Glutamatergic neuron (in vitro differentiated cells): ENCODE results near the gene CDH8. TPM values are rescaled to one million over a fixed set of nuclear protein-coding genes. Genes with fewer than 3 reads are reported as not detected.

Source experiments
- DNase-seq: peaks from one replicate; pipeline ENCODE4 v3.0.0; 2022
- H3K27ac Mint-ChIP-seq: one replicate; pipeline ENCODE4 v1.8.0; 2020; ENCODE audit warnings: mild to moderate bottlenecking, mixed read lengths, inconsistent platforms; ENCODE audit not compliant: unreplicated experiment
- H3K27me3 Mint-ChIP-seq: one replicate; pipeline ENCODE4 v1.8.0; 2020; ENCODE audit warnings: mild to moderate bottlenecking, moderate library complexity, mixed read lengths, inconsistent platforms; ENCODE audit not compliant: unreplicated experiment
- H3K36me3 Mint-ChIP-seq: one replicate; pipeline ENCODE4 v1.8.0; 2020; ENCODE audit warnings: mild to moderate bottlenecking, mixed read lengths, inconsistent platforms; ENCODE audit not compliant: unreplicated experiment
- H3K4me1 Mint-ChIP-seq: one replicate; pipeline ENCODE4 v1.8.0; 2020; ENCODE audit warnings: mild to moderate bottlenecking, low read depth, mixed read lengths, inconsistent platforms; ENCODE audit not compliant: unreplicated experiment
- H3K4me3 Mint-ChIP-seq: one replicate; pipeline ENCODE4 v1.8.0; 2020; ENCODE audit warnings: mild to moderate bottlenecking, mixed read lengths, inconsistent platforms; ENCODE audit not compliant: unreplicated experiment
- H3K9me3 Mint-ChIP-seq: one replicate; pipeline ENCODE4 v1.8.0; 2020; ENCODE audit warnings: mild to moderate bottlenecking, moderate library complexity, mixed read lengths, inconsistent platforms; ENCODE audit not compliant: unreplicated experiment
- CTCF ChIP-seq: fragments of 200-600 bp; sonication (generic); IDR thresholded peaks from one replicate; pipeline ENCODE4 v1.5.0; 2021; ENCODE audit not compliant: partially characterized antibody, unreplicated experiment
- total RNA-seq: library from RNA; stranded (reverse); fragmentation: NEBNext Ultra II Directional; extraction: Animal tissue kit (Norgen Biotek cat#: 25700); gene quantifications from one replicate; pipeline ENCODE4 v1.2.1, GENCODE V29; 2021; ENCODE audit not compliant: unreplicated experiment

The CDH8 gene
- total RNA-seq, 1 donor from 2014 or later: 5.5 TPM

- no peak for TF ChIP-seq CTCF
- Mint-ChIP-seq H3K27me3 (no peaks in the 10 kb centered on the region), H3K27ac (no peak overlapping the region), H3K4me1 (no peaks in the 10 kb centered on the region), H3K4me3 (no peak overlapping the region), H3K9me3 (peaks cover 2% of the 10 kb centered on the region), H3K36me3 (no peaks in the 10 kb centered on the region)
- DNase-seq: no peak
These were observed 31.7 kb upstream of the CDH8 start for GRCh38 chr16:62067981-62068380.

DNA sequence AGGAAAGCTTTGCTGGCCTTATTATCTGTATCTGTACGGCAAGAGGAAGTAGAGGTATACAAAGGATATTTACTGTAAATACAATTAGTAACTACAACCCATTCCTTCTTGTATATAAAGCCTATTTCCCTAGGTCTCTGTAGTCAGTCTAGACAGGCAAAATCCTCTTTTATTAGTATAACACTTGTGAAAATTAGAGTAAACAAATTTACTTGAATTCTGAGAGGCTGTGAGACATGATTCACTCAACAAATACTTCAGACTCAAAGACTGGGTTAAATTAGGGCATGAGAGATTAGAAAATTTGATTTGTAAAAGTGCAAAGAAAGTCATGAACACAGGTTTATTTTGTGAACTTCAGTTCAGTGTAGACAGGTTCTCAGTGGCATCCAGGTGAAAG is 30.9 kb upstream of the CDH8 start:
- Mint-ChIP-seq H3K4me1 (no peaks in the 10 kb centered on the region), H3K36me3 (no peaks in the 10 kb centered on the region)

GRCh38 chr16:62066747-62067146 is 30.5 kb upstream of the CDH8 start:
- DNase-seq: no peak
- H3K4me3 Mint-ChIP-seq: no peak overlapping the region
- H3K36me3 Mint-ChIP-seq: no peaks in the 10 kb centered on the region
- no peak overlapping the region for H3K27ac Mint-ChIP-seq
- no peak for TF ChIP-seq CTCF
- peaks cover 2% of the 10 kb centered on the region for H3K9me3 Mint-ChIP-seq
- no peaks in the 10 kb centered on the region for H3K27me3 Mint-ChIP-seq
- H3K4me1 Mint-ChIP-seq: no peaks in the 10 kb centered on the region

More for the DNA sequence above, 30.9 kb upstream of the CDH8 start:
- Mint-ChIP-seq H3K27ac (no peak overlapping the region), H3K4me3 (no peak overlapping the region), H3K9me3 (peaks cover 2% of the 10 kb centered on the region), H3K27me3 (no peaks in the 10 kb centered on the region)
- no peak for TF ChIP-seq CTCF
- no peak for DNase-seq

GRCh38 chr16:62064173-62064572 is 27.9 kb upstream of the CDH8 start:
- DNase-seq: no peak
- Mint-ChIP-seq H3K4me1 (no peaks in the 10 kb centered on the region), H3K36me3 (no peaks in the 10 kb centered on the region), H3K9me3 (peaks cover 2% of the 10 kb centered on the region), H3K27ac (no peak overlapping the region), H3K4me3 (no peak overlapping the region), H3K27me3 (no peaks in the 10 kb centered on the region)
- TF ChIP-seq CTCF: no peak

DNA sequence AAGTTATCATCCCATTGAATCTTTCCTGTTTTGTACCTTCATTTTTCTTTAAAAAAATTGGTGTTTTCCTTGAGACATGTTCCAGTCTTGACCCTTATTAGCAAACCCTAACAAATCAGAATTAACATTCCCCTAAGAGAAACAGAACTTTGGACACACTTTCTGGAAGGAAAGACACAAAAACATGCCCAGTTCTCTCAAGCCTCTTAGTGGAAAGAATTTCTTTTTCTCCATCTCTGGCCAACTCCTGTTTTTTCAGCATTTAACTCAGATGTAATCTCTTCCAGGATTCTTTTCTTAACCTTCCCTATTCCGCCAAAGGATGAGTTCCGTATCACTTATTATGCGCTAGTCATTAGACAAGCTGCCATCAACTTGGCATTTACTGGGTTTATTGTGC is 23.9 kb upstream of the CDH8 start:
- H3K4me3 Mint-ChIP-seq: no peak overlapping the region
- H3K4me1 Mint-ChIP-seq: no peaks in the 10 kb centered on the region
- no peak for DNase-seq
- H3K9me3 Mint-ChIP-seq: no peaks in the 10 kb centered on the region
- TF ChIP-seq CTCF: no peak
- H3K27ac Mint-ChIP-seq: no peak overlapping the region
- no peaks in the 10 kb centered on the region for H3K27me3 Mint-ChIP-seq
- H3K36me3 Mint-ChIP-seq: no peaks in the 10 kb centered on the region
